Glomerular visceral epithelial cell (primary cell): ENCODE measurements around the gene D2HGDH.
A peak's percentile ranks its signal among the peaks of the same experiment; 100 is the strongest.
"Not testable (repeated sequence)": the region's sequence is repeated elsewhere in the genome, so short reads cannot be mapped to it uniquely, and the experiment has no call there.

Experiments
- DNase-seq: peaks from one replicate; pipeline ENCODE4 v3.0.0-alpha.2; 2016; ENCODE audit errors: extremely low spot score

Gene D2HGDH

DNA sequence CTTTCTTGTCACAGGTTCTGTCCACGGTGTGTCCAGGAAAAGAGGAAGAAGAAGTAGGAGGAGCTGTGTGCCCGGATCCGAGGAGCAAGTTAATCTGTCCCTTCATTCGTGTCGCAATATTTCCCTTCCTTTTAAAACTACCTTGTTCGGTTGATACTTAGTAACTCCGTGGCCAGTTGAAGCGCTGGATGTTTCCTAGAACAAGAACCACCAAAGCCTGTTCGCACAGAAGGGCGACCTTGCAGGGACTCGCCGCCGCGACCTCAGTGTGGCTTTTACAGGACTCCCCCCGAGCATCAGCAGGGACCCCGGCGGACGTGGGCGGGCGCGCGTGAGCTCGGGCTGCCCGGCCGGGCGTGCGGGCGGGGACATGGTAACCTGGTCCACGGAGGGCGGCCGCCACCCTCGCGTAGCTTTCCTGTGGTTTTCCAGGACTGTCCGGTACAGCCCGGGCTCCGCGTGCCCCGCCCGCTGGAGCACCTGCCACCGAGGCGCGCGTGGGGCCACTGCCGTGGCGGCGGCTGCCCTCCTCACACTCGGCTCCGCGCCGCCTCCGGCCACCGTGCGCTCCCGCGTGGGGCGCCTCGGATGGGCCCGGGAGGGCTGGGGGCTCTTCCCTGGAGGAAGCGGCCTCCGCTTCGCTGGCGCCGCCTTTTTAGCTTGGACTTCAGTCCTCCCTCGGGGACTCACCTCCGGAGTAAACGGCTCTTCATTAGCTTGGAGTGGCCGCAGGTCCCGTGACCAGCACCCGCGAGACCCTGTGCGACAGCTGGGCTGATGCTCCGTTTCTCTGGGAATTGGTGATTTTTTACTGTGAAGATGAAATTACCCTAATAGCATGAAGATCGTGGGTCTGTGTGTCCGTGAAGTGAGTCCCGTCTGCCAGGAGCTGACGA is 9.2 kb upstream of the D2HGDH start:
- DNase-seq: no peak

DNA sequence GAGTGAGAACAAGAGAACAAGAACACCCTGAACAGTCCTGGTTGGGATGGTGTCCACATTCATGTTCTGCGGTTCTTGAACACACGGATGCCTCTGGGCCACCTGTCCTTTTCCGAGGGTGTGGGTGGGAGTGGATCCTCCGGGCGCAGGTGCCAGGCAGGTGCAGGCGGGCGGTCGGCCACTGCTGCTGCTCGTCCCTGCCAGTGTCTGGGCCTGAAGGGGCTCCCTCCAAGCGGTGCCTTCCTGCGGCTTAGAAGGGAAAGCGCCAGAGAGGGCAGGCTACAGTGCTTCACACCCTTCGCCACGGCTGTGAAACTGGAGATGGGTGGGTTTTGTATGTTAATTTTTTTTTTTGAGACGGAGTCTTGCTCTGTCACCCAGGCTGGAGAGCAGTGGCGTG is 8.0 kb upstream of the D2HGDH start:
- DNase-seq: no peak

DNA sequence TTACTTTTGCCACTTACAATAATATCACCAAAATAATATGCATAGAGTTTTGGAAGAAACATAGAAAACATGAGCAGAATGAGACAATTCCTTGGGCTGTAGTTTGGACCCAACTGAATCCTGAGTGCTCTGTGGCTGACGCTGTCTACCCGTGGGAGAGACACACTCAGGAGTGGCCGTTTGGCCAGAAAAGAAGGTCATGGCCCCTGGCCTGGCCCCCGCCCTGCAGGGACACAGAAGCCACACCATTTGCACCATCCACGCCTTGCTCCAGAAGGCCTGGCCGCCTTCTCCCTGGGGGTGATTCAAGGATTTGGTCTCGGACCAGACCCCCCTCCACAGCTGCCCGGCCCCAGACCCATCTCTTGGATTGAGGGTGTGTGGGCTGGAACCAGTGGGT is 6.4 kb upstream of the D2HGDH start:
- DNase-seq: no peak

DNA sequence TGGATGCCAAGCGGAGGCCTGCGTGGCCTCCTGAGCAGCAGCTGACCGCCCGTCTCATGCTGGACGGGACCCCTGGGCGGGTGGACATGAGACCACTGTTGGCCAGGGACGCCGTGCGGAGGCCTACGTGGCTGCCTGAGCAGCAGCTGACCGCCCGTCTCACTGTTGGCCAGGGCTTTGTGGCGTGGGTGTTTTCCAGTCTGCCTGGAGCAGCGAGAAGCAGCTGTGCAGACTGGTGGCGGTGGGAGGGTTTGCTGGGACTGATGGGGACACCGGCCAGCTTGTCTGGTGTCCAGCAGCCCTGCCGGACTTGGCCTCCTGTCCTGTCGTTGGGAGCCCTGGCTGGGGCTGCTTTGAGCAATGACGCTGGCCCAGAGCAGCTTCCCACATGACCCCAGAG is 5.8 kb upstream of the D2HGDH start:
- DNase-seq: no peak

DNA sequence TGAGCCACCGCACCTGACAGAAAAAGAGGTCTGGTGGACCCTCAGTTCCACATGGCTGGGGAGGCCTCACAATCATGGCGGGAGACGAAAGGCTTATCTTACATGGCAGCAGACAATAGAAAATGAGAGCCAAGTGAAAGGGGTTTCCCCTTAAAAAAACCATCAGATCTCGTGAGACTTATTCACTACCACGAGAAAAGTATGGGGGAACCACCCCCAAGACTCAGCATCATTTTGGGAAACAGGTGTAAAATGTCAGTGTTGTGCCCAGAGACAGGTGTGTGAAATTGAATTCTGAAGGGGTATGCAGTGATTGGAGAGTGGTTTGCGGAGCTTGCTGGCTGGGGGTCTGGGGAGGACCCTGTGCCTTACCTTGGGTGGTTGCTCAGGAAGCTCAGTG is 4.6 kb upstream of the D2HGDH start:
- no peak for DNase-seq

DNA sequence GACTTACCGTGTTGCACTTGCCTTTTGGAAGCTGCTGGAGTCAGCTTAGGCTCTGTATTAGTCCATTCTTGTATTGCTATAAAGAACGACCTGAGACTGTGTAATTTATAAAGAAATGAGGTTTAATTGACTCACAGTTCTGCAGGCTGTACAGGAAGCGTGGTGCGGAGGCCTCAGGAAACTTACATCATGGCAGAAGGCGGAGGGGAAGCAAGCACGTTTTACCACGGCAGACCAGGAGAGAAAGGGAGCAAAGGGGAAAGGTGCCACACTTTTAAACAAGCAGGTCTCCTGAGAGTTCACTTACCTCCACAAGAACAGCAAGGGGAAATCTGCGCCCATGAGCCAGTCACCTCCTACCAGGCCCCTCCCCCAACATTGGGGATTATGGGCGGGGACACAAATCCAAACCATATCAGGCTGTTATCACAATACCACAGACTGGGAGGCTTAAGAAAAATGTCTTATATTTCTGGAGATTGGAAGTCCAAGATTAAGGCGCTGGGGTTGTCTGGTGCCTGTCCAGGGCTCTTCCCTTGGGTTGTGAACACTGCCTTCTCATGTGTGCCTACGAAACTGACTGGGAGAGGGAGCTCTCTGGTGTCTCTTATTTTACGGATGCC is 3.6 kb upstream of the D2HGDH start:
- DNase-seq: no peak

DNA sequence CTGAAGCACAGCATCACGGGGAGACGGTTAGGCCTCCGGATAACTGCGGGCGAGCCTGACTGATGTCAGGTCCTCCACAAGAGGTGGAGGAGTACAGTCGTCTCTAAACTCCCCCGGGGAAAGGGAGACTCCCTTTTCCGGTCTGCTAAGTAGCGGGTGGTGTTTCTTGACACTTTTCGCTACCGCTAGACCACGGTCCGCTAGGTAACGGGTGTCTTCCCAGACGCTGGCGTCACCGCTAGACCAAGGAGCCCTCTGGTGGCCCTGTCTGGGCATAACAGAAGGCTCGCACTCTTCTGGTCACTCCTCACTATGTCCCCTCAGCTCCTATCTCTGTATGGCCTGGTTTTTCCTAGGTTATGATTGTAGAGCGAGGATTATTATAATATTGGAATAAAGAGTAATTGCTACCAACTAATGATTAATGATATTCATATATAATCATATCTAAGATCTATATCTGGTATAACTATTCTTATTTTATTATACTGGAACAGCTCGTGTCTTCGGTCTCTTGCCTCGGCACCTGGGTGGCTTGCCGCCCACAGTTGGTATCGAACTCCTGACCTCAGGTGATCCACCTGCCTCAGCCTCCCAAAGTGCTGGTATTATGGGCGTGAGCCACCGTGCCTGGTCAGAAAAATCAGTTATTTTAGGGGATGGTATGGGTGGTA is 1.8 kb upstream of the D2HGDH start:
- DNase-seq: peak; percentile 61

DNA sequence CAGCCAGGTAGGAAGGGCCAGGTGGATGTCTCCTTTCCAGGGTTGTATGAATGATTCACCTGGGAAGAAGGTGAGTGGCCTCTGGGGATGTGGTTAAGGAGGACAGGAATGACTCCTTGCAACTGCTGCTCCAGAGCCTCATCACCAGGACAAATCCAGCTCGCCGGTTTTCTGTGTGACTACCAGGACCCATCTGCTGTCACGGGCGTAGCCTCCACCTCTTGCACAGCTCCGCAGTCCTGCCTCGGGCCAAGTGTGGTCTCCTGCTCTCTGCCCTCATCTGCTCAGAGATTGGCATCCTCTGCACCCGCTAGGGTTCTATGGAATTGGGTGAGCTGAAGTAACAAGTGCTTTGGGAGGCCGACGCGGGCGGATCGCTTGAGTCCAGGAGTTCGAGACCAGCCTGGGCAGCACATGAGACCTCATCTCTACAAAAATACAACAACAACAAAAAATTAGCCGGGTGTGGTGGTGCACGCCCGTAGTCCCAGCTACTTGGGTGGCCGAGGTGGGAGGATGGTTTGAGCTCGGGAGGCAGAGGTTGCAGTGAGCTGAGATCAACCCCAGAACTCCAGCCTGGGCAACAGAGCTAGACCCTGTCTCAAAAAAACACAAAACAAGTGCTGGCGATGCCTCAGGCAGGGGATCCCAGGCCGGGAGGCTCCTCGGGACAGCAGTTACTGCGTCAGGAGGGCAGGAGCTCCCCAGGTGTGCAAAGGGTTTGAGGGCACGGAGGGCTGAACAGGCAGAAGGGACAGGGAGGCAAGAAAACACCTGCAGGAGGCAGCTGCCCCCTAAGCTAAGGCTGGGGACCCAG is 831 bp upstream of the D2HGDH start:
- DNase-seq: no peak

DNA sequence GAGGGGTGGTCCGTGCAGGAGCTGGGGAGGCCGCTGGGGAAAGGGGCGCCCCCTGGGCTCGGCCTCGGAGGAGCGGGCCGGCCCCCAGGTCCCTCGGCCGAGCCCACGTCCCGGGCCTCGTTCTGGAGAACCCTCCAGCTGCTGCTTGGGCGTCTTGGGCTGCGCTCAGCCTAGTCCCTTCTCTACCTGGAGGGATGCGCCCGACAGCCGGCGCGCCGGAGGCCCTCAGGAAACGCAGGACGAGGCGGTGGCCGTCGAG is 293 bp upstream of the D2HGDH start:
- no peak for DNase-seq

DNA sequence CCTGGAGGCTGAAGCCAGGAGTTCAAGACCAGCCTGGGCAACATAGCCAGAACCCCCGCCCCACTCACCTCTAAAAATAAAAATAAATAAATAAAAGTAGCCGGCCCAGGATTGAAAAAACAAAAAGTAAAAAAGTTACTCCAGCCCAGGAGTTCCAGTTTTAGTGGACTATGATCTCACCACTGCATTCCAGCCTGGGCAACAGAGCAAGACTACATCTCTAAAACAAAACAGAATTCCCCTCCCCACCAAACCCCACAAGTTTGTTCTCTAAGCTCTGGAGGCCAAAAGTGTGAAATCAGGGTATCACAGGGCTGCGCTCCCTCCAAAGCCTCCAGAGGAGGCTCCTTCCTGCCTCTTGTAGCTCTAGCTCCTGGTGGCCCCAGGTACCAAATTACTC is 1.7 kb downstream of the D2HGDH start:
- no peak for DNase-seq

DNA sequence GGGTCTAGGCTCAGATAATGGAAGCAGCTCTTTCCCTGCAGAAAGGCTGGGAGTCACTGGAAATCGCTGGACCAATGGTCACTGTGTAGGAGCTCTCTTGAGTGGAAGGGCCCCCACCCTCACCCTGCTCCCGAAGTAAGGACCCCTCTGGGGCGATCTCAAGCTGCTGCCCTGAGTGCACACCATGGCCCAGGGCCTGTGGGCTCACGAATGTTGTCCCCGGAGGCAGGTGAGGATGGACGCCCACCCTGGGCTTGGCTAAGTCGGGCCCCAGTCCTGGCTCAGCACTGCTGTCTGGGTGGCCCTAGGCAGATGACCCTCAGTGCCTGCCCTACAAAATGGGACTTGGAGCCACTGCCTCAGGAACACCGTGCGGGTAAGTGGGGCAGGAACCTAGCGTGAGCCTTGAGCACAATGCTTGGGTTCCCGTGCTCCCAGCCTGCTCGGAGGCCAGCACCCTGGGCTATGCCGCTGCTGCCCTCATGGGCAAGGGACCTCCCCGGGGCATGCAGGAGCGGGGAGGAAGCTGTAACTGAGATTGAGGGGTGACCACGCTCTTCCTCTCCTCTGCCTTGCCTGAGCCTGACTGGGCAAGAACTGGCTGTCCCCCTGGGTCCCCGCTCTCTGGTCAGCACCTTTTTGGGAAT is 3.7 kb downstream of the D2HGDH start:
- no peak for DNase-seq

DNA sequence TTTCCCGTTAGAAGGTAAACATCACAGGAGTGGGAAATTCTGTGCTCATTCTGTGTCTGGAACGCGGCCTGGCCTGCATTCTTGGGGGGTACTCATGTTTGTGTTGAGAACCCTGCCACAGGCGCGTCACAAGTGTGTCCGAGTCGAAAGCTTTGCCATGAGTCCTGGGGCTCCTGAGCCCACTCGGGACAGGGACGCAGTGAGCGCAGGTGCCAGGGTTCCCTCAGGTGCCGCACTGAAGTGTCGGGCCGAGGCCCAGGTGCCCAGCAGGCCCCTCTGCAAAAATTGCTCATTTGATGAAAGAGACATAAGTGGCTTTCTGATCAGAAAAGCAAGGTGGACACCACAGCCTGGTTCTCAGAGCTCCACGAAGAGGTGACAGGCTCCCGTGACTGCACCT is 4.7 kb downstream of the D2HGDH start:
- DNase-seq: no peak

DNA sequence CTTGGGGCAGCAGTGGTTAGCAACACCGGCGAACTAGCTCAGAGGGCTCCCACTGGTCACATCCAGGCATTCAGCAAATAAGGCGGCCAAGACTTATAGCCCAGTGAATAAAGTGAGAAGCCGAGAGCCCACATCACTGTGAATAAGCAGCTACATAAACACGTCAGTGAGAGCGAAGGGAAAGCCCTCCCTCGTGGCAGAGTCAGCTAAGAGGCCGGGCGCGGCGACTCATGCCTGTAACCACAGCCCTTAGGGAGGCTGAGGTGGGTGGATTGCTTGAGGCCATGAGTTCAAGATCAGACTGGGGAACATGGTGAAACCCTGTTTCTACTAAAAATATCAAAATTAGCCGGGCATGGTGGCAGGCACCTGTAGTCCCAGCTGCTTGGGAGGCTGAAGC is 5.2 kb downstream of the D2HGDH start:
- peak; percentile 59 for DNase-seq

DNA sequence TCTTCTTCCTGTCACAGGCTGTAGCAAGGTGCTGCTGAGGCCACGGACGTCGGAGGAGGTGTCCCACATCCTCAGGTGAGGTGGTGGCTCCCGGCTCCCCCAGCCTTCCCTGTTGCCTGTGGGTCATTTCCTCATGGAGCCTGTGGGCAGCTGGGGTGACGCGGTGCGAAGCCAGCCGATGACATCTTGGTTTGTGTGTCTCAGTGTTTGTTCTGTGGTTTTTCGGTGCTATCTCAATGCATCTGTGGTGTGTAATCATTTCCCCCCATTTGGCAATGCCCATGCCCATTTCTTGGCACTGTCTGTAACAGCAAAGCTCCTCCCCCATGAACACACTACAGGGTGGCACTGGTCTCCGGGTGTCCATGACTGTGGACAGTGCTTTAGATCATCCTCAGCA is 6.6 kb downstream of the D2HGDH start:
- DNase-seq: peak; percentile 89

DNA sequence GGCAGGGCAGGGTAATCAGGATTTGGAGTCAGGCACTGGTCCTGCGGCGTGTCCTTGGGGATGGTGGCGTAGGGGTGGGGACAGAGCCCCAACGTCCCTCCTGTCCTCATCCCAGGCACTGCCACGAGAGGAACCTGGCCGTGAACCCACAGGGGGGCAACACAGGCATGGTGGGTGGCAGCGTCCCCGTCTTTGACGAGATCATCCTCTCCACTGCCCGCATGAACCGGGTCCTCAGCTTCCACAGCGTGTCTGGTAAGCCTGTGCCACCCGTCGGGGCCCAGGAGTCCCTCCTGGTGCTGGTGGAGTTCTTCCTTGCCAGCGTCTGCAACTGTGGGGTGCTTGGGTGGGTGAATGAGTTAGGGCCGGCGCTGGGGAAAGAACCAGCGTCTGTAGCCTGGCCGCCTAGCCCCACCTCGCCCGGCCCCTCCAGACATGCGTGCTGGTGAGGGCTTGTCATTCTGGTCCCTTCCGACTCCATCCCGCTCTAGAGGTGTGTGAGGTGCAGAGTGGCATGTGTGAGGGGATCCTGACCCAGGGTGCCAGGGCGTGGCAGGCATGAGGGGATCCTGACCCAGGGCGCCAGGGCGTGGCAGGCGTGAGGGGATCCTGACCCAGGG is 8.0 kb downstream of the D2HGDH start:
- no peak for DNase-seq

DNA sequence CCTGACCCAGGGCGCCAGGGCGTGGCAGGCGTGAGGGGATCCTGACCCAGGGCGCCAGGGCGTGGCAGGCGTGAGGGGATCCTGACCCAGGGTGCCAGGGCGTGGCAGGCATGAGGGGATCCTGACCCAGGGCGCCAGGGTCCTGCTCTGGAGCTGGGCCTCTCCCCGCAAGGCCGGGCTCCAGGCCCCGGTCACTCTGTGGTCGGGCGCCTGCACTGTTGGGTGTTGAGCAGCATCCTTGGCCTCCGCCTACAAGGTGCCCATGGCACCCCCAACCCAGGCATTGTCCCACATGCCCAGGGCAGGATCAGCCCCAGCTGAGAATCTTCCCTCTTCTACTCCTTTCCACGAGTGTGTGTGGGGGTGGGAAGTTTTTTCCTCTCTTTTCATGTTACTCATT is 8.6 kb downstream of the D2HGDH start:
- not testable (repeated sequence) for DNase-seq

DNA sequence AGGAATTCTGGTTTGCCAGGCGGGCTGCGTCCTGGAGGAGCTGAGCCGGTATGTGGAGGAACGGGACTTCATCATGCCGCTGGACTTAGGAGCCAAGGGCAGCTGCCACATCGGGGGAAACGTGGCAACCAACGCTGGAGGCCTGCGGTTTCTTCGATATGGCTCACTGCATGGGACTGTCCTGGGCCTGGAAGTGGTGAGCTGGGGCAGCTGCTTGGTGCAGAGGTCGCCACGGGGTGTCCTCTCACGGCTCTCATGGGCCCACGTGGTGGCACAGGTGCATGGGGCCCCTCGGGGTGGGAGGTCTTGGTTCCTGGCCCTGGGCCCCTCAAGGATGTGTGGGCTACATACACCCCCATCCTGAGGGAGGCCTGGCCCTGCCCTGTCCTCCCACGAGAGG is 9.2 kb downstream of the D2HGDH start:
- no peak for DNase-seq

DNA sequence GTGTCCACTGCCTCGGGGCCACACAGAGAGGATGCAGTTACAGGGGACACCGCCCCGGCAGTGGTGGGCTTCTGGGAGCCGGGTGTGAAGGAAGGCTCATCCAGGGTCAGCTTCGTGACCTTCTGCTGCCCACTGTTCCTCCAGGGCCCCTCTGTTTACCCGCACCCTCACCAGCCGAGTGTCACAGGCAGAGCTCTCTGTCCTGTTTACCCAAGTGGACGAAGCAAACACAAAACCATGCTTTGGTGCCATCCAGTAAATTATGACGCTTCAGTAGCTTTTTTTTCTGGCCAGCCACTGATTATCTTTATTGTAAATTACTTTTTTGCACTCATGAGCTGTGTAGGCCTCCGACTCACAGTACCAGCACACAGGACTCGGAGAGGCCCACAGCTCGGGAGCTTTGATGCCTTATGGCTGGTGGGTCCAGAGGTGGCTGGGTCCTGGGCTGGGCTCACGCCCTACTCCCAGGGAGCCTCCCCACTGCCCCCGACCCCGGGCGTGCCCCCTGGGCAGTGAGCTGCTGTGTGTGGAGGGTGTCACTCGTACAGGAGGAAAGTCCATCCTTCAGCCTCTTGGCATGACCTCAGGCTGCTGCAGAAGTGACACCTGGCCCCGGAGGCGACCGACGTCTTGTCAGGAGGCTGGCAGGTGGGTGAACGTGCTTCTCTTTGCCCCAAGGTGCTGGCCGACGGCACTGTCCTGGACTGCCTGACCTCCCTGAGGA is 9.8 kb downstream of the D2HGDH start:
- no peak for DNase-seq

DNA sequence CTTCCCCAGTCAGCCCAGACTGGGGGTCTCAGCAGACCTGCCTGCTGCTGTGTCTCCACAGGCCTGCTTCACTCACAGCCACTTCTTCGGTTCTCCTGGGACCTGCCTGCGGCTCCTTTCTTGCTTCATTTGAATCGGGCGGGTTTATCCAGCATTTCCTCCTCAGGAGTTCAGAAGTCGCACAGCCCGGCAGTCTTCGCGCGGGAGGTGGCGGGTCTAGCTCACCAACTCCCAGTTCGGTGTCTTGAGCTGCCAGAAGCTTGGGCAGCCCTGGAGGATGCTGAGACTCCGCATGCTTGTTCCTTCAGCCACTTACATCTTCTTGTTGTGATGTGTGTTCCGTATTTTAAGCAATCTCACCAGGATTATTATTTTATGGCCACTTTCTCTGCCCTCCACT is 10.8 kb downstream of the D2HGDH start:
- no peak for DNase-seq

DNA sequence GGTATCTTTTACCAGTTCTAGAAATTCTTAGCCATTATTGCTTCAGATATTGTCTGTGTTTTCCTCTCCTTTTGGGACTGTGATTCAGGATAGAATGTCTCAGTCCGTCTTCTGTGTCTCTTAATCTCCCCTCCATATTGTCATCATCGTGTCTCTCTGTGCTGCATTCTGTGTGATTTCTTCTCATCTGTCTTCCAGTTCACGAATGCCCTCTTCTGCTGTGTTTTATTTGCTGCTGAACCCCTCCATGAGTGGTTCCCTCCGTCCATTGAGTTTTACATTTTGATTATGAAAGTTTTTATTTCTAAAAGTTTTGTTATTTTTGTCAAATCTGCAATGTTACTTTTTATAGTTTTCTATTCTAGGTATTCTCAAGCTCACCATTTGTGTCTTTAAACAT is 11.7 kb downstream of the D2HGDH start:
- no peak for DNase-seq
